GM12878 (cell line): Measurements from ENCODE around the gene PLEKHA5. TPM values are rescaled to one million over a fixed set of nuclear protein-coding genes. Genes with fewer than 3 reads are reported as not detected.

Experiments
- ATAC-seq: fragments of 200-7000 bp; cut with Tn5 transposase; 3 replicates; pipeline ENCODE4 v1.9.1; 2020; ENCODE audit warnings: mild to moderate bottlenecking, moderate library complexity
- BruUV-seq: library from RNA; stranded (reverse); fragments of 400-500 nt; replicated peaks from 2 replicates; lab custom pipeline; 2021; lab: Mats Ljungman, UMichigan
- CTCF ChIA-PET: fragments of 300-600 bp; sonication (Branson Sonifier 250); formaldehyde crosslinking; extraction: SDS; loops from one replicate; lab custom pipeline; 2021; ENCODE audit warnings: inconsistent platforms; lab: Yijun Ruan, JAX
- POLR2A ChIA-PET: fragments of 350-600 bp; formaldehyde crosslinking; extraction: SDS; loops from one replicate; lab custom pipeline; 2021; ENCODE audit warnings: inconsistent platforms; lab: Charles Lee
- RAD21 ChIA-PET: fragments of 300-600 bp; sonication (Branson Sonifier 250); formaldehyde crosslinking; loops from one replicate; lab custom pipeline; 2023; ENCODE audit warnings: antibody characterized with exemption; ENCODE audit not compliant: unreplicated experiment; lab: Charles Lee
- SMC1A ChIA-PET: fragments of 300-600 bp; sonication (Branson Sonifier 250); formaldehyde crosslinking; loops from one replicate; lab custom pipeline; 2023; ENCODE audit not compliant: unreplicated experiment, uncharacterized antibody; lab: Charles Lee
- DNase-seq: peaks from one replicate; pipeline ENCODE4 v3.0.0-alpha.2; 2011; ENCODE audit warnings: low read depth, low spot score
- FAIRE-seq: peaks from 3 replicates; lab custom pipeline; 2011; peaks lifted over from hg19 to GRCh38; lab: Jason Lieb, UNC
- H2AFZ ChIP-seq: 2 replicates; pipeline ENCODE4 v1.6.0; 2011; ENCODE audit warnings: low read depth, low read length, control low read depth; ENCODE audit not compliant: control insufficient read depth
- H3K27ac ChIP-seq: 2 replicates; pipeline ENCODE4 v1.5.1; 2011; ENCODE audit warnings: control low read depth; ENCODE audit not compliant: control insufficient read depth, insufficient read depth
- H3K27me3 ChIP-seq, 2 experiments: replicated peaks in 1 of 2; 2 replicates each; pipeline versions ENCODE4 v1.6.0 to v1.6.1; 2011; ENCODE audit warnings: low read length in 1 of 2; ENCODE audit not compliant: control insufficient read depth in 2 of 2, insufficient read depth in 2 of 2
- H3K36me3 ChIP-seq, 2 experiments: 2 replicates each; pipeline ENCODE4 v1.5.1; 2011; ENCODE audit warnings: low read length in 1 of 2; ENCODE audit not compliant: control insufficient read depth in 2 of 2, insufficient read depth in 2 of 2
- H3K4me1 ChIP-seq: 2 replicates; pipeline ENCODE4 v1.6.1; 2011; ENCODE audit warnings: mild to moderate bottlenecking, low read length, moderate library complexity, mixed read lengths; ENCODE audit not compliant: control insufficient read depth, insufficient read depth
- H3K4me2 ChIP-seq: 2 replicates; pipeline ENCODE4 v1.6.0; 2011; ENCODE audit warnings: control low read depth; ENCODE audit not compliant: control insufficient read depth, insufficient read depth
- H3K4me3 ChIP-seq: fragments of 200-600 bp; sonication (generic); 2 replicates; pipeline ENCODE4 v1.5.1; 2016
- H3K79me2 ChIP-seq: 2 replicates; pipeline ENCODE4 v1.6.0; 2011; ENCODE audit warnings: low read length; ENCODE audit not compliant: control insufficient read depth, insufficient read depth
- H3K9ac ChIP-seq: 2 replicates; pipeline ENCODE4 v1.8.0; 2011; ENCODE audit warnings: low read length, control low read depth, mixed read lengths; ENCODE audit not compliant: control insufficient read depth, insufficient read depth
- H3K9me3 ChIP-seq: replicated peaks from 3 replicates; pipeline ENCODE4 v1.5.1; 2011; ENCODE audit warnings: mild to moderate bottlenecking, low read length; ENCODE audit not compliant: control insufficient read depth, insufficient read depth
- H4K20me1 ChIP-seq: 2 replicates; pipeline ENCODE4 v1.6.0; 2011; ENCODE audit not compliant: control insufficient read depth, insufficient read depth
- BCL11A ChIP-seq: IDR thresholded peaks from 2 replicates; pipeline ENCODE4 v1.6.1; 2011; ENCODE audit warnings: low read depth, low read length
- CBFB ChIP-seq: IDR thresholded peaks from 2 replicates; pipeline ENCODE4 v1.6.1; 2016; ENCODE audit warnings: antibody characterized with exemption, low read depth
- CBX5 ChIP-seq: sonication (generic); IDR thresholded peaks from 2 replicates; pipeline ENCODE4 v1.6.1; 2016; ENCODE audit warnings: low read depth, moderate library complexity, mild to moderate bottlenecking, inconsistent platforms
- CHD2 ChIP-seq: IDR thresholded peaks from 2 replicates; pipeline ENCODE4 v1.6.1; 2011; ENCODE audit warnings: low read depth, low read length, improper control_type of control experiment, borderline replicate concordance
- IRF4 ChIP-seq: IDR thresholded peaks from 2 replicates; pipeline ENCODE4 v1.6.1; 2011; ENCODE audit warnings: low read depth, low read length
- MXI1 ChIP-seq: fragments of 150-350 bp; IDR thresholded peaks from 2 replicates; pipeline ENCODE4 v1.6.1; 2011; ENCODE audit warnings: low read depth, mild to moderate bottlenecking, inconsistent platforms, low read length, improper control_type of control experiment
- NRF1 ChIP-seq: conservative IDR thresholded peaks from 2 replicates; pipeline ENCODE4 v1.6.1; 2011; ENCODE audit warnings: mild to moderate bottlenecking, low read depth, low read length, improper control_type of control experiment
- PAX8 ChIP-seq: fragments of 450-650 bp; IDR thresholded peaks from 2 replicates; pipeline ENCODE4 v1.6.1; 2017; ENCODE audit warnings: mild to moderate bottlenecking, moderate library complexity
- POLR2A ChIP-seq: IDR thresholded peaks from 2 replicates; pipeline ENCODE4 v1.6.1; 2011; ENCODE audit warnings: low read depth, mild to moderate bottlenecking, low read length
- POU2F2 ChIP-seq: IDR thresholded peaks from 3 replicates; pipeline ENCODE4 v1.6.1; 2011; ENCODE audit warnings: low read depth, mild to moderate bottlenecking, low read length, borderline replicate concordance
- RAD21 ChIP-seq: IDR thresholded peaks from 2 replicates; pipeline ENCODE4 v1.6.1; 2011; ENCODE audit warnings: mild to moderate bottlenecking, low read depth, low read length, moderate library complexity; ENCODE audit not compliant: insufficient read depth
- RBBP5 ChIP-seq: fragments of 200-600 bp; sonication (generic); conservative IDR thresholded peaks from 2 replicates; pipeline ENCODE4 v1.6.1; 2016
- RELA ChIP-seq: fragments of 450-650 bp; IDR thresholded peaks from 2 replicates; pipeline ENCODE4 v1.8.0; 2014; ENCODE audit warnings: borderline replicate concordance; ENCODE audit not compliant: partially characterized antibody
- SKIL ChIP-seq: fragments of 450-650 bp; IDR thresholded peaks from 2 replicates; pipeline ENCODE4 v1.6.1; 2017; ENCODE audit warnings: mild to moderate bottlenecking, low read depth, inconsistent platforms; ENCODE audit not compliant: poor library complexity, severe bottlenecking
- SMC3 ChIP-seq: IDR thresholded peaks from 2 replicates; pipeline ENCODE4 v1.6.1; 2011; ENCODE audit warnings: low read length, improper control_type of control experiment, borderline replicate concordance
- SUZ12 ChIP-seq: fragments of 200-600 bp; sonication (generic); IDR thresholded peaks from one replicate; pipeline ENCODE4 v1.6.1; 2018; ENCODE audit warnings: antibody characterized with exemption, mild to moderate bottlenecking; ENCODE audit not compliant: unreplicated experiment
- ZNF217 ChIP-seq: fragments of 450-650 bp; IDR thresholded peaks from 2 replicates; pipeline ENCODE4 v1.6.1; 2017; ENCODE audit warnings: antibody characterized with exemption, mild to moderate bottlenecking
- in situ Hi-C: fragments of 300-500 bp; cut with MboI; formaldehyde crosslinking; loops from 9 replicates; pipeline ENCODE4 v1.14.3; 2018; ENCODE audit warnings: mixed read lengths
- intact Hi-C: fragments of 100-400 bp; cut with micrococcal nuclease; formaldehyde crosslinking; loops from one replicate; pipeline ENCODE4 v1.14.2; 2022; ENCODE audit not compliant: unreplicated experiment
- polyA plus RNA-seq, 11 experiments: library from polyadenylated mRNA; depleted of rRNA in 4 of 11; unstranded in 6 of 11; stranded (reverse) in 5 of 11; fragments of >200 nt; fragmentation: Nextera tagmentation in 4 of 11; fragmentation: Illumina TruSeq in 1 of 11; extraction: Ambion mirVana in 4 of 11; extraction: Trizol in 1 of 11; gene quantifications; 1 replicate in 1 of 11; 2 replicates in 10 of 11; pipeline versions ENCODE4 v1.2.1 to v1.2.3, GENCODE V29; 2011 to 2016; ENCODE audit warnings: inconsistent platforms in 2 of 11, missing spikeins in 2 of 11, low read depth in 1 of 11
- total RNA-seq, 4 experiments: library from RNA; depleted of rRNA in 3 of 4; stranded (reverse); fragments of >200 nt in 3 of 4; fragmentation: Illumina TruSeq in 1 of 4; extraction: Trizol in 1 of 4; gene quantifications; 2 replicates each; pipeline versions ENCODE4 v1.2.1 to v1.2.3, GENCODE V29; 2013 to 2021
- TF ChIP-seq, protein P1 (sequence below): fragments of 450-650 bp; formaldehyde crosslinking; IDR thresholded peaks from 2 replicates; pipeline ENCODE4 v1.4.0; 2022; ENCODE audit warnings: mild to moderate bottlenecking, moderate library complexity
- TF ChIP-seq, protein P2 (sequence below): fragments of 450-650 bp; IDR thresholded peaks from 2 replicates; pipeline ENCODE4 v1.6.1; 2017; ENCODE audit warnings: antibody characterized with exemption, mild to moderate bottlenecking, moderate library complexity

PLEKHA5 gene
- total and polyA plus RNA-seq, 10 of the 15 experiments (the other 5 are each of a cell fraction or from before 2014, with no cell fraction given), result 0.09 to 0.33 (median 0.18) TPM; not detected in 3

DNA sequence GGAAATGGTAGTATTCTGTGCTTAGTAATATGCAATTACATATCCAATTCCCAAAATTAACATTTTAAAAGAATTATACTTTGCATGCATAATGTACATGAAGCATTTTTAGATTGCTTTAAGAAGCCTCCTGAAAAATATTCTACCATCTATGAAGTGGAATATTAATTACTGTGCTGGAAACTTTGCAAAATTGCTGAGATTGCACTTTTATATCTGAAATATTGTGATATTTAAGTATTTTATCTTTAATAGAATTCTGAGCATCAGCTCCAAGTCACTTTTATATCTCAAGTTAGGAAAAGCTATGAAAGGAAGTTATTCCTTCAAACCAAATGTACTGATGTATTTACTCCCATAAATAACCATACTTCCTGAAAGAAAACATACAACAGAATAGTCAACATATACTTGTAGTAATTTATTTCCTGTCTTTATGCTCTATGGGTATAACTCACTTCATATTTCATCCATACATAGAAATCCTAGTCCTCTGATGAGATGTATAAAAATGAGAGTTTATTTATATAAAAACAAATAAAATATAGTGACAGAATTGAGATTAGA is 152.7 kb downstream of the PLEKHA5 start:
- no peaks in the 10 kb centered on the region for H3K27me3 ChIP-seq
- SMC1A ChIA-PET, result no interaction called here
- RAD21 ChIA-PET, result no interaction called here
- FAIRE-seq (no peak), DNase-seq (no peak), ATAC-seq (no peak)
- POLR2A ChIA-PET, result no interaction called here
- no peaks in the 10 kb centered on the region for H3K4me1 ChIP-seq
- H3K79me2 ChIP-seq, result no peaks in the 10 kb centered on the region
- no peak overlapping the region for H3K4me3 ChIP-seq
- CTCF ChIA-PET, result no interaction called here
- no peak overlapping the region for H2AFZ ChIP-seq
- intact Hi-C loops, result no loop called here
- no peak overlapping the region for H3K27ac ChIP-seq
- in situ Hi-C loops, result no loop called here
- H3K9me3 ChIP-seq, result no peaks in the 10 kb centered on the region
- no TSS peak for BruUV-seq
- no peaks in the 10 kb centered on the region for H3K36me3 ChIP-seq
- no peak overlapping the region for H3K9ac ChIP-seq
- no peak overlapping the region for H3K4me2 ChIP-seq
- no peaks in the 10 kb centered on the region for H4K20me1 ChIP-seq
- no peak for TF ChIP-seq CHD2
- no peak for TF ChIP-seq POU2F2
- TF ChIP-seq ZNF217, result no peak
- TF ChIP-seq SKIL, result no peak
- TF ChIP-seq CBX5, result no peak
- TF ChIP-seq RELA, result no peak
- TF ChIP-seq, protein P1, sequence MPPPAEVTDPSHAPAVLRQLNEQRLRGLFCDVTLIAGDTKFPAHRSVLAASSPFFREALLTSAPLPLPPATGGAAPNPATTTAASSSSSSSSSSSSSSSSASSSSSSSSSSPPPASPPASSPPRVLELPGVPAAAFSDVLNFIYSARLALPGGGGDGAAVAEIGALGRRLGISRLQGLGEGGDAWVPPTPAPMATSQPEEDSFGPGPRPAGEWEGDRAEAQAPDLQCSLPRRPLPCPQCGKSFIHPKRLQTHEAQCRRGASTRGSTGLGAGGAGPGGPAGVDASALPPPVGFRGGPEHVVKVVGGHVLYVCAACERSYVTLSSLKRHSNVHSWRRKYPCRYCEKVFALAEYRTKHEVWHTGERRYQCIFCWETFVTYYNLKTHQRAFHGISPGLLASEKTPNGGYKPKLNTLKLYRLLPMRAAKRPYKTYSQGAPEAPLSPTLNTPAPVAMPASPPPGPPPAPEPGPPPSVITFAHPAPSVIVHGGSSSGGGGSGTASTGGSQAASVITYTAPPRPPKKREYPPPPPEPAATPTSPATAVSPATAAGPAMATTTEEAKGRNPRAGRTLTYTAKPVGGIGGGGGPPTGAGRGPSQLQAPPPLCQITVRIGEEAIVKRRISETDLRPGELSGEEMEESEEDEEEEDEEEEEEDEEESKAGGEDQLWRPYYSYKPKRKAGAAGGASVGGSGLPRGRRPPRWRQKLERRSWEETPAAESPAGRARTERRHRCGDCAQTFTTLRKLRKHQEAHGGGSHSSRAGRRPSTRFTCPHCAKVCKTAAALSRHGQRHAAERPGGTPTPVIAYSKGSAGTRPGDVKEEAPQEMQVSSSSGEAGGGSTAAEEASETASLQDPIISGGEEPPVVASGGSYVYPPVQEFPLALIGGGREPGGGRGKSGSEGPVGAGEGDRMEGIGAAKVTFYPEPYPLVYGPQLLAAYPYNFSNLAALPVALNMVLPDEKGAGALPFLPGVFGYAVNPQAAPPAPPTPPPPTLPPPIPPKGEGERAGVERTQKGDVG (CRISPR knock-in tag), result no peak
- no peak for TF ChIP-seq RBBP5
- TF ChIP-seq IRF4, result no peak
- TF ChIP-seq CBFB, result no peak
- no peak for TF ChIP-seq PAX8
- TF ChIP-seq BCL11A, result no peak
- TF ChIP-seq POLR2A, result no peak
- TF ChIP-seq SMC3, result no peak
- TF ChIP-seq MXI1, result no peak
- TF ChIP-seq RAD21, result no peak
- TF ChIP-seq, protein P2, sequence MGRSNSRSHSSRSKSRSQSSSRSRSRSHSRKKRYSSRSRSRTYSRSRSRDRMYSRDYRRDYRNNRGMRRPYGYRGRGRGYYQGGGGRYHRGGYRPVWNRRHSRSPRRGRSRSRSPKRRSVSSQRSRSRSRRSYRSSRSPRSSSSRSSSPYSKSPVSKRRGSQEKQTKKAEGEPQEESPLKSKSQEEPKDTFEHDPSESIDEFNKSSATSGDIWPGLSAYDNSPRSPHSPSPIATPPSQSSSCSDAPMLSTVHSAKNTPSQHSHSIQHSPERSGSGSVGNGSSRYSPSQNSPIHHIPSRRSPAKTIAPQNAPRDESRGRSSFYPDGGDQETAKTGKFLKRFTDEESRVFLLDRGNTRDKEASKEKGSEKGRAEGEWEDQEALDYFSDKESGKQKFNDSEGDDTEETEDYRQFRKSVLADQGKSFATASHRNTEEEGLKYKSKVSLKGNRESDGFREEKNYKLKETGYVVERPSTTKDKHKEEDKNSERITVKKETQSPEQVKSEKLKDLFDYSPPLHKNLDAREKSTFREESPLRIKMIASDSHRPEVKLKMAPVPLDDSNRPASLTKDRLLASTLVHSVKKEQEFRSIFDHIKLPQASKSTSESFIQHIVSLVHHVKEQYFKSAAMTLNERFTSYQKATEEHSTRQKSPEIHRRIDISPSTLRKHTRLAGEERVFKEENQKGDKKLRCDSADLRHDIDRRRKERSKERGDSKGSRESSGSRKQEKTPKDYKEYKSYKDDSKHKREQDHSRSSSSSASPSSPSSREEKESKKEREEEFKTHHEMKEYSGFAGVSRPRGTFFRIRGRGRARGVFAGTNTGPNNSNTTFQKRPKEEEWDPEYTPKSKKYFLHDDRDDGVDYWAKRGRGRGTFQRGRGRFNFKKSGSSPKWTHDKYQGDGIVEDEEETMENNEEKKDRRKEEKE, result no peak
- no peak for TF ChIP-seq SUZ12
- no peak for TF ChIP-seq NRF1
